HepG2 (cell line): ENCODE results near the gene STARD10.

Source experiments
- CTCF ChIP-seq: sonication (generic); formaldehyde crosslinking; IDR thresholded peaks from 2 replicates; pipeline ENCODE4 v1.5.0; 2020; ENCODE audit warnings: mild to moderate bottlenecking, missing genetic modification reagents, moderate library complexity
- EZH2 ChIP-seq: conservative IDR thresholded peaks from 2 replicates; pipeline ENCODE4 v1.6.1; 2012; ENCODE audit warnings: mild to moderate bottlenecking, low read depth, low read length, moderate library complexity
- GABPA ChIP-seq, 2 experiments: IDR thresholded peaks; 2 replicates each; pipeline ENCODE4 v1.6.1; 2011 to 2016; ENCODE audit warnings: low read depth in 2 of 2, low read length in 1 of 2, missing biosample characterization in 1 of 2, missing genetic modification characterization in 1 of 2
- GMEB1 ChIP-seq: sonication (generic); formaldehyde crosslinking; IDR thresholded peaks from 2 replicates; pipeline ENCODE4 v1.5.1; 2020; ENCODE audit warnings: missing genetic modification reagents, mild to moderate bottlenecking, borderline replicate concordance
- HDAC2 ChIP-seq: sonication (generic); formaldehyde crosslinking; IDR thresholded peaks from 2 replicates; pipeline ENCODE4 v1.4.0; 2020; ENCODE audit warnings: missing genetic modification reagents
- HNF4G ChIP-seq, 2 experiments: sonication (generic) in 1 of 2; formaldehyde crosslinking in 1 of 2; IDR thresholded peaks; 2 replicates each; pipeline versions ENCODE4 v1.4.0 to v1.6.1; 2011 to 2020; ENCODE audit warnings: borderline replicate concordance in 2 of 2, low read depth in 2 of 2, mild to moderate bottlenecking in 2 of 2, low read length in 1 of 2, missing genetic modification reagents in 1 of 2, moderate library complexity in 1 of 2
- JUND ChIP-seq: sonication (generic); formaldehyde crosslinking; IDR thresholded peaks from 2 replicates; pipeline ENCODE4 v1.8.0; 2022; ENCODE audit warnings: mild to moderate bottlenecking, missing genetic modification reagents
- MIER3 ChIP-seq: IDR thresholded peaks from 2 replicates; pipeline ENCODE4 v1.6.1; 2016; ENCODE audit warnings: missing compliant biosample characterization, borderline replicate concordance
- SP2 ChIP-seq: sonication (generic); formaldehyde crosslinking; IDR thresholded peaks from 2 replicates; pipeline ENCODE4 v1.5.1; 2020; ENCODE audit warnings: mild to moderate bottlenecking, missing genetic modification reagents
- U2AF1 ChIP-seq: fragments of 200-400 bp; formaldehyde crosslinking; optimal IDR thresholded peaks from 2 replicates; pipeline ENCODE3; 2017; ENCODE audit warnings: mild to moderate bottlenecking, low read depth, low read length
- ZBTB2 ChIP-seq: sonication (generic); formaldehyde crosslinking; IDR thresholded peaks from 2 replicates; pipeline ENCODE4 v1.8.0; 2022; ENCODE audit warnings: low read depth, missing genetic modification reagents
- ZNF12 ChIP-seq: sonication (generic); formaldehyde crosslinking; IDR thresholded peaks from 2 replicates; pipeline ENCODE4 v1.5.0; 2020; ENCODE audit warnings: missing genetic modification reagents
- TF ChIP-seq, protein P1 (sequence below): IDR thresholded peaks from 2 replicates; pipeline ENCODE4 v1.6.1; 2016; ENCODE audit warnings: low read depth, missing genetic modification reagents, missing compliant biosample characterization
- TF ChIP-seq, protein P2 (sequence below): sonication (generic); formaldehyde crosslinking; IDR thresholded peaks from 2 replicates; pipeline ENCODE4 v1.5.0; 2020; ENCODE audit warnings: mild to moderate bottlenecking, missing genetic modification reagents

GRCh38 chr11:72732329-72732728, 61.5 kb downstream of the STARD10 start:
- no peak for TF ChIP-seq HDAC2 (CRISPR knock-in tag)
- TF ChIP-seq EZH2: no peak
- no peak for TF ChIP-seq GABPA (IDR thresholded peaks at IDR 0.05; ENCODE audit: low read depth, low read length)
- TF ChIP-seq GABPA (CRISPR knock-in tag; IDR thresholded peaks at IDR 0.05; ENCODE audit: low read depth): no peak
- TF ChIP-seq CTCF (CRISPR knock-in tag): no peak
- TF ChIP-seq JUND (CRISPR knock-in tag): no peak
- TF ChIP-seq ZNF12 (CRISPR knock-in tag): no peak
- no peak for TF ChIP-seq MIER3 (CRISPR knock-in tag)
- TF ChIP-seq GMEB1 (CRISPR knock-in tag): no peak
- no peak for TF ChIP-seq U2AF1
- no peak for TF ChIP-seq HNF4G (IDR thresholded peaks at IDR 0.05; ENCODE audit: borderline replicate concordance, low read depth, low read length)
- no peak for TF ChIP-seq HNF4G (CRISPR knock-in tag; IDR thresholded peaks at IDR 0.05; ENCODE audit: borderline replicate concordance, low read depth)
- TF ChIP-seq ZBTB2: no peak
- TF ChIP-seq, protein P1, sequence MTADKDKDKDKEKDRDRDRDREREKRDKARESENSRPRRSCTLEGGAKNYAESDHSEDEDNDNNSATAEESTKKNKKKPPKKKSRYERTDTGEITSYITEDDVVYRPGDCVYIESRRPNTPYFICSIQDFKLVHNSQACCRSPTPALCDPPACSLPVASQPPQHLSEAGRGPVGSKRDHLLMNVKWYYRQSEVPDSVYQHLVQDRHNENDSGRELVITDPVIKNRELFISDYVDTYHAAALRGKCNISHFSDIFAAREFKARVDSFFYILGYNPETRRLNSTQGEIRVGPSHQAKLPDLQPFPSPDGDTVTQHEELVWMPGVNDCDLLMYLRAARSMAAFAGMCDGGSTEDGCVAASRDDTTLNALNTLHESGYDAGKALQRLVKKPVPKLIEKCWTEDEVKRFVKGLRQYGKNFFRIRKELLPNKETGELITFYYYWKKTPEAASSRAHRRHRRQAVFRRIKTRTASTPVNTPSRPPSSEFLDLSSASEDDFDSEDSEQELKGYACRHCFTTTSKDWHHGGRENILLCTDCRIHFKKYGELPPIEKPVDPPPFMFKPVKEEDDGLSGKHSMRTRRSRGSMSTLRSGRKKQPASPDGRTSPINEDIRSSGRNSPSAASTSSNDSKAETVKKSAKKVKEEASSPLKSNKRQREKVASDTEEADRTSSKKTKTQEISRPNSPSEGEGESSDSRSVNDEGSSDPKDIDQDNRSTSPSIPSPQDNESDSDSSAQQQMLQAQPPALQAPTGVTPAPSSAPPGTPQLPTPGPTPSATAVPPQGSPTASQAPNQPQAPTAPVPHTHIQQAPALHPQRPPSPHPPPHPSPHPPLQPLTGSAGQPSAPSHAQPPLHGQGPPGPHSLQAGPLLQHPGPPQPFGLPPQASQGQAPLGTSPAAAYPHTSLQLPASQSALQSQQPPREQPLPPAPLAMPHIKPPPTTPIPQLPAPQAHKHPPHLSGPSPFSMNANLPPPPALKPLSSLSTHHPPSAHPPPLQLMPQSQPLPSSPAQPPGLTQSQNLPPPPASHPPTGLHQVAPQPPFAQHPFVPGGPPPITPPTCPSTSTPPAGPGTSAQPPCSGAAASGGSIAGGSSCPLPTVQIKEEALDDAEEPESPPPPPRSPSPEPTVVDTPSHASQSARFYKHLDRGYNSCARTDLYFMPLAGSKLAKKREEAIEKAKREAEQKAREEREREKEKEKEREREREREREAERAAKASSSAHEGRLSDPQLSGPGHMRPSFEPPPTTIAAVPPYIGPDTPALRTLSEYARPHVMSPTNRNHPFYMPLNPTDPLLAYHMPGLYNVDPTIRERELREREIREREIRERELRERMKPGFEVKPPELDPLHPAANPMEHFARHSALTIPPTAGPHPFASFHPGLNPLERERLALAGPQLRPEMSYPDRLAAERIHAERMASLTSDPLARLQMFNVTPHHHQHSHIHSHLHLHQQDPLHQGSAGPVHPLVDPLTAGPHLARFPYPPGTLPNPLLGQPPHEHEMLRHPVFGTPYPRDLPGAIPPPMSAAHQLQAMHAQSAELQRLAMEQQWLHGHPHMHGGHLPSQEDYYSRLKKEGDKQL (CRISPR knock-in tag): no peak
- no peak for TF ChIP-seq SP2 (CRISPR knock-in tag)
- TF ChIP-seq, protein P2, sequence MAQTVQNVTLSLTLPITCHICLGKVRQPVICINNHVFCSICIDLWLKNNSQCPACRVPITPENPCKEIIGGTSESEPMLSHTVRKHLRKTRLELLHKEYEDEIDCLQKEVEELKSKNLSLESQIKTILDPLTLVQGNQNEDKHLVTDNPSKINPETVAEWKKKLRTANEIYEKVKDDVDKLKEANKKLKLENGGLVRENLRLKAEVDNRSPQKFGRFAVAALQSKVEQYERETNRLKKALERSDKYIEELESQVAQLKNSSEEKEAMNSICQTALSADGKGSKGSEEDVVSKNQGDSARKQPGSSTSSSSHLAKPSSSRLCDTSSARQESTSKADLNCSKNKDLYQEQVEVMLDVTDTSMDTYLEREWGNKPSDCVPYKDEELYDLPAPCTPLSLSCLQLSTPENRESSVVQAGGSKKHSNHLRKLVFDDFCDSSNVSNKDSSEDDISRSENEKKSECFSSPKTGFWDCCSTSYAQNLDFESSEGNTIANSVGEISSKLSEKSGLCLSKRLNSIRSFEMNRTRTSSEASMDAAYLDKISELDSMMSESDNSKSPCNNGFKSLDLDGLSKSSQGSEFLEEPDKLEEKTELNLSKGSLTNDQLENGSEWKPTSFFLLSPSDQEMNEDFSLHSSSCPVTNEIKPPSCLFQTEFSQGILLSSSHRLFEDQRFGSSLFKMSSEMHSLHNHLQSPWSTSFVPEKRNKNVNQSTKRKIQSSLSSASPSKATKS (CRISPR knock-in tag): no peak
